Epithelial cell of proximal tubule (primary cell): ENCODE results near the gene CD151. TPM values are rescaled to one million over a fixed set of nuclear protein-coding genes. Genes with fewer than 3 reads are reported as not detected.

Source experiments
- DNase-seq: peaks from one replicate; pipeline ENCODE4 v3.0.0-alpha.2; 2011; ENCODE audit warnings: low read depth
- H3K4me3 ChIP-seq: 2 replicates; pipeline ENCODE4 v1.5.1; 2011; ENCODE audit warnings: low read depth, mild to moderate bottlenecking, low read length
- total RNA-seq: library from RNA; depleted of rRNA; stranded (reverse); fragments of >200 nt; gene quantifications from 2 replicates; pipeline ENCODE4 v1.2.3, GENCODE V29; 2015
- TF ChIP-seq, protein P1 (sequence below): conservative IDR thresholded peaks from 2 replicates; pipeline ENCODE4 v1.5.1; 2012; ENCODE audit warnings: low read depth, mild to moderate bottlenecking, low read length

Gene CD151
- total RNA-seq, 1 donor from 2014 or later = 538 TPM

DNA sequence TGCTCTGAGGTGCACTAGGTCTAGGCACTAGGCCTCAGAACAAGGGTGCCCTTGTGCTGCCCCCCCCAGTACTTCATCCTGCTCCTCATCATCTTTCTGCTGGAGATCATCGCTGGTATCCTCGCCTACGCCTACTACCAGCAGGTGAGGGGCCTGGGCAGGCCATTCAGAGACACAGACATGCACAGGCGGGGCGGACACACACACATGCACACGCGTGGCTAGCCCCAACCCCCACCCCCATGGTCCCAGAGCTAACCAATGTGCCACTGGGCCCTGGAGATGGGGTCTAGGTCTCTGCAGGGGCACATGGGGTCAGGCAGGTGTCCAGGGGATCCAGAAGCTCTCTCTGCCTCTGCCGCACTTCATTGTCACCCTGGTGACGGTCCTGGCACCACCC, 3.9 kb downstream of the CD151 start:
- H3K4me3 ChIP-seq = no peak overlapping the region
- TF ChIP-seq, protein P1, sequence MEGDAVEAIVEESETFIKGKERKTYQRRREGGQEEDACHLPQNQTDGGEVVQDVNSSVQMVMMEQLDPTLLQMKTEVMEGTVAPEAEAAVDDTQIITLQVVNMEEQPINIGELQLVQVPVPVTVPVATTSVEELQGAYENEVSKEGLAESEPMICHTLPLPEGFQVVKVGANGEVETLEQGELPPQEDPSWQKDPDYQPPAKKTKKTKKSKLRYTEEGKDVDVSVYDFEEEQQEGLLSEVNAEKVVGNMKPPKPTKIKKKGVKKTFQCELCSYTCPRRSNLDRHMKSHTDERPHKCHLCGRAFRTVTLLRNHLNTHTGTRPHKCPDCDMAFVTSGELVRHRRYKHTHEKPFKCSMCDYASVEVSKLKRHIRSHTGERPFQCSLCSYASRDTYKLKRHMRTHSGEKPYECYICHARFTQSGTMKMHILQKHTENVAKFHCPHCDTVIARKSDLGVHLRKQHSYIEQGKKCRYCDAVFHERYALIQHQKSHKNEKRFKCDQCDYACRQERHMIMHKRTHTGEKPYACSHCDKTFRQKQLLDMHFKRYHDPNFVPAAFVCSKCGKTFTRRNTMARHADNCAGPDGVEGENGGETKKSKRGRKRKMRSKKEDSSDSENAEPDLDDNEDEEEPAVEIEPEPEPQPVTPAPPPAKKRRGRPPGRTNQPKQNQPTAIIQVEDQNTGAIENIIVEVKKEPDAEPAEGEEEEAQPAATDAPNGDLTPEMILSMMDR = no peak
- DNase-seq = no peak

DNA sequence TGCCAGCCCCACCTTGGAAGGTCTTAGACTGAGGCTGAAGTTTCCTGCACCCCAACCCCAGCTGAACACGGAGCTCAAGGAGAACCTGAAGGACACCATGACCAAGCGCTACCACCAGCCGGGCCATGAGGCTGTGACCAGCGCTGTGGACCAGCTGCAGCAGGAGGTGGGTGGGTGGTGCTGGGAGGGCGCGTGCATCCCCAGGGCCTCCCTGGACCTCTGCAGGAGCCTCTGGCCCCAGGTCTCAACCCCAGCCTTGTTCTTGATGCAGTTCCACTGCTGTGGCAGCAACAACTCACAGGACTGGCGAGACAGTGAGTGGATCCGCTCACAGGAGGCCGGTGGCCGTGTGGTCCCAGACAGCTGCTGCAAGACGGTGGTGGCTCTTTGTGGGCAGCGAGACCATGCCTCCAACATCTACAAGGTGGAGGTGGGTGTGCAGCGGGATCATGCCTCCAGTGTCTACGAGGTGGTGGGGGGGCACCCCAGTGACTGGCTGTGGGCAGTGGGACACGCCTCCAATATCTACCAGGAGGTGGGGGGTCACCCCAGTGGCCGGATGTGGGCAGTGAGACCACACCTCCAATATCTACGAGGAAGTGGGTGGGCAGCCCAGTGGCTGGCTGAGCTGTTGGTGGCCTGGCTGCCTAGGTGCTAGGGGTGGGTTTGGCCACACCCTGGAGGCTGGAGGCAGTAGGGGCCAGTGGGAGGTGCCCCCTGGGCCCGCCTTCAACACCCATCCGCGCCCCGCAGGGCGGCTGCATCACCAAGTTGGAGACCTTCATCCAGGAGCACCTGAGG, 4.6 kb downstream of the CD151 start:
- no peak overlapping the region for H3K4me3 ChIP-seq
- no peak for DNase-seq
- TF ChIP-seq, protein P1 = no peak

DNA sequence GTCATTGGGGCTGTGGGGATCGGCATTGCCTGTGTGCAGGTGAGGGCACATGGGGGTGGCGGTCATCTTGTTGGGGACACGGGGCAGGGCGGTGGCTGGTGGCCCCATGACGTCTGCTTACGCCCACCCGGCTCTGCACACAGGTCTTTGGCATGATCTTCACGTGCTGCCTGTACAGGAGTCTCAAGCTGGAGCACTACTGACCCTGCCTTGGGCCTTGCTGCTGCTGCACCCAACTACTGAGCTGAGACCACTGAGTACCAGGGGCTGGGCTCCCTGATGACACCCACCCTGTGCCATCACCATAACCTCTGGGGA, 5.2 kb downstream of the CD151 start:
- DNase-seq = no peak
- TF ChIP-seq, protein P1 = no peak
- H3K4me3 ChIP-seq = no peak overlapping the region

DNA sequence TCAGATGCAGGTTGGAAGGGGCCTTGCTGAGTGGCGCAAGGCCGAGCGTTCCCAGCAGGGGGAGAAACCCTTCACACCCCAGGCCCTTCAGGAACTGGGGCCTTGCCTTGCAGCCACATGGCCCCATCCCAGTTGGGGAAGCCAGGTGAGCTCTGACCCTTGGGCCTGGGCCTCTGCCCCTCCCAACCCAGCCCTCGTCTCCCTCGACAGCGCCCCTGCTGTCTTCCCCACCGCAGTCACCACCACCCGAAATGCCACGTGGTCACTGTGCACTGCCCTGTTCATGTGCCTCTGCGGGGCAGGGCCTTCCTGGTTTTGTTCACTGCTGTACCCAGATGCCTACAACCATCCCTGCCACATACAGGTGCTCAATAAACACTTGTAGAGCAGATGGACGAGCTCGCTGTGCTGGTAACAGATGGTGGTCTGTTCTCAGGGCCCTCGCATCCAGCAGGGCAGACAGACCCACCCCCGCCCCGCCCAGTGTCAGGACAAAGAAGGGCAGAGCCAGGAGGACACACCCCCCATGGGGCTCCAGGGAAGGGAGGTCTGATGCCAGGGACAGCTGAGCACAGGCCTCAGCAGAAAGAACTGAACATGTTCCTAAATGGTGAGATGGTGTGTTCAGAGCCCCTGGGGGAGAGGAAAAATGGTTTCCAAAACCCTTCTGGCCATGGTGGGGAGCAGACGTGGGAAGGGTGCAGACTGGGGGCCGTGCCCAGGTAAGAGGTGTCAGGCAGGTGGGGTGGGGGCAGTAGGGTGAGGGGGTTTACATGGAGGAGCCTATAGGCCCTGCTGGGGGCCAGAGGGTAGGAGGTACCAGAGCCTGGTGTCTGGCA, 5.9 kb downstream of the CD151 start:
- H3K4me3 ChIP-seq = no peak overlapping the region
- TF ChIP-seq, protein P1 = peak; percentile 25
- no peak for DNase-seq

DNA sequence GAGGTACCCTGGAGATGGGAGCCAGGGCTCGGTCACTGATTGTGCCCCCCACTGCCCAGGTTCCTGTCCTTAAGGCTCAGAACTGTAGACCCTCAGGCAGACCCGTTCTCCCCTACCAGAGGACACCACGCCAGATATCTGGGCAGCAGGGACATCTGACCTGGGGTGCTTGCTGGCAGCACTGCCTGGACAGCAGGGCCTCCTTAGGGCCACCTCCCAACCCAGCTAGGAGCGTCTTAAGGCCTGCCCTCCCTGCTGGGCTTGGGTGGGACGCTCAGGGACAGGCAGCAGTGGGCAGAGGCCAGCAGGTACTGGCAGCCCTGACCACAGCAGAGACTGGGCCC, 6.5 kb downstream of the CD151 start:
- no peak overlapping the region for H3K4me3 ChIP-seq
- TF ChIP-seq, protein P1 = no peak
- DNase-seq = no peak

DNA sequence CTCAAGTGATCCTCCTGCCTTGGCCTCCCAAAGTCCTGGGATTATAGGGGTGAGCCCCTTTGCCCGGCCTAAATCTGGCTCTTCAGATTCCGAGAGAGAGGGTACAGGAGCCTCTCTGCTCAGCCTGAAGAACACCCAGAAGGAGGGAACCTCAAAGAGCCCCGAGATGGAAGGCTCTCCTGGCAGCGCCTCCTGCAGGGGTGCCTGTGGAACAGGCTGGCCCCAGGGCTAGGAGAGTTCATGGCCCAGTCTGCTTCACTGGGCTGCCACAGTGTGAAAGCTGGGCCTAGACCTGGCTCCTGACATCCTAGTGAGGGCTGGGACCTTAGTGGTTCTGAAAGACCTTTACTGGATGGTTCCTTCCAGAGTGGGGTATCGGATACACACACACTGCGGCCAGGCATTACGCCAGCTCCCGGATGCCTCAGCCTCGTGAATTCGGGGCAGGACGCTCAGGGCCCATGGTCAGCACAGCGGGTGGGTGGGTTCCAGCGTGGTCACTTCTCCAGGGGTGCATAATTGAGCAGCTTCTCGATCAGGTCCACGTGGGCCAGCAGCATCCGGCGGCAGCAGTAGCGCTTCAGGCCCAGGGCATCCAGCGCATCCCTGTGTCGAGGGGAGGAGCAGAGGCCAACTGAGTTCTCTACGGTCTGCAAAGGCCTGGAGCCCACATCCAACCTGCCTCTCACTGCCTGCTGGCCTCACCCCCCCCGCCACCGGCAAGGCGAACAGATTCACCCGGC, 7.3 kb downstream of the CD151 start:
- DNase-seq = no peak
- H3K4me3 ChIP-seq = peak overlapping the region; percentile 98
- TF ChIP-seq, protein P1 = peak; percentile 50
